ENCODE measurements around the gene TTC5. TPM values are rescaled to one million over a fixed set of nuclear protein-coding genes. Genes with fewer than 3 reads are reported as not detected.
"Not testable (repeated sequence)": the region's sequence is repeated elsewhere in the genome, so short reads cannot be mapped to it uniquely, and the experiment has no call there.

The TTC5 gene
- total RNA-seq, 2 experiments from 2014 or later, result 17.9 to 21.0 TPM

DNA sequence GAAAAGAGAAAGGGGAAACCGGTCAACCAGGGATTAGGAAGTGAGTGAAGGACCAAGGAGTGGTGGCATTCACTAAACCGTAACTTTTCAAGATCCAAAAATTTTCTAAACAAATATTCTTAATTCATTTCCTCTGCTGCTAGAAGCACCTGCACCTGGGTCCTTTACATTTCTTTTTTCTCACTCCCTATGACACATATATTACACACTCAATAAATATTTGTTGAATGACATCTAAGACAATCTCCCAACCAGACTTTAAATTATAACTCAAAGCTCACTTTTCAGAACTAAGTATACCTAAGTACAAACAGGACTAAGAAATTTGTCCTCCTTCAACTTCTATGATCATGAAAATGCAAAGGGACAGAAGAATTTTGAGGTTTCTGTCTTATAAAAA, 11.1 kb downstream of the TTC5 start:
- 0 out of 2 replicates have a peak overlapping the region, but pooled peaks have one; percentile 1 for H3K4me2 ChIP-seq (ENCODE audit: low read length)
- no peak overlapping the region for H2AFZ ChIP-seq (ENCODE audit: low read length)
- TF ChIP-seq, protein P1, sequence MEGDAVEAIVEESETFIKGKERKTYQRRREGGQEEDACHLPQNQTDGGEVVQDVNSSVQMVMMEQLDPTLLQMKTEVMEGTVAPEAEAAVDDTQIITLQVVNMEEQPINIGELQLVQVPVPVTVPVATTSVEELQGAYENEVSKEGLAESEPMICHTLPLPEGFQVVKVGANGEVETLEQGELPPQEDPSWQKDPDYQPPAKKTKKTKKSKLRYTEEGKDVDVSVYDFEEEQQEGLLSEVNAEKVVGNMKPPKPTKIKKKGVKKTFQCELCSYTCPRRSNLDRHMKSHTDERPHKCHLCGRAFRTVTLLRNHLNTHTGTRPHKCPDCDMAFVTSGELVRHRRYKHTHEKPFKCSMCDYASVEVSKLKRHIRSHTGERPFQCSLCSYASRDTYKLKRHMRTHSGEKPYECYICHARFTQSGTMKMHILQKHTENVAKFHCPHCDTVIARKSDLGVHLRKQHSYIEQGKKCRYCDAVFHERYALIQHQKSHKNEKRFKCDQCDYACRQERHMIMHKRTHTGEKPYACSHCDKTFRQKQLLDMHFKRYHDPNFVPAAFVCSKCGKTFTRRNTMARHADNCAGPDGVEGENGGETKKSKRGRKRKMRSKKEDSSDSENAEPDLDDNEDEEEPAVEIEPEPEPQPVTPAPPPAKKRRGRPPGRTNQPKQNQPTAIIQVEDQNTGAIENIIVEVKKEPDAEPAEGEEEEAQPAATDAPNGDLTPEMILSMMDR (conservative IDR thresholded peaks at IDR 0.05; ENCODE audit: low read length), result no peak
- TF ChIP-seq EZH2phosphoT487 (IDR thresholded peaks at IDR 0.05; ENCODE audit: borderline replicate concordance, low read depth, low read length), result no peak
- no peak overlapping the region for H3K27ac ChIP-seq (ENCODE audit: low read depth, low read length, poor library complexity, severe bottlenecking)
- no peak for DNase-seq (ENCODE audit: low spot score)
- CTCF ChIA-PET (ENCODE audit: unreplicated experiment), result interaction anchor here (0.6 kb wide), 1 partner anchor 121 kb away, joined by 3 read pairs; no protein-coding TSS in a partner anchor
- no peaks in the 10 kb centered on the region for H3K79me2 ChIP-seq (ENCODE audit: insufficient read depth, low read depth, low read length)
- H3K9me3 ChIP-seq (ENCODE audit: low read length), result no peaks in the 10 kb centered on the region
- intact Hi-C loops (cut with micrococcal nuclease; ENCODE audit: unreplicated experiment), result no loop called here
- no peaks in the 10 kb centered on the region for H4K20me1 ChIP-seq (ENCODE audit: insufficient read depth, low read length)
- peaks cover 16% of the 10 kb centered on the region for H3K4me1 ChIP-seq (ENCODE audit: insufficient read depth, low read length, poor library complexity, severe bottlenecking)
- no peak overlapping the region for H3K4me3 ChIP-seq (ENCODE audit: low read depth, low read length, poor library complexity, severe bottlenecking)
- no TSS peak for BruUV-seq (replicated peaks)
- POLR2A ChIA-PET, result no interaction called here
- no peaks in the 10 kb centered on the region for H3K9me2 ChIP-seq (ENCODE audit: insufficient read depth, low read length)
- H3K36me3 ChIP-seq (ENCODE audit: insufficient read depth, low read length), result peaks cover 80% of the 10 kb centered on the region

DNA sequence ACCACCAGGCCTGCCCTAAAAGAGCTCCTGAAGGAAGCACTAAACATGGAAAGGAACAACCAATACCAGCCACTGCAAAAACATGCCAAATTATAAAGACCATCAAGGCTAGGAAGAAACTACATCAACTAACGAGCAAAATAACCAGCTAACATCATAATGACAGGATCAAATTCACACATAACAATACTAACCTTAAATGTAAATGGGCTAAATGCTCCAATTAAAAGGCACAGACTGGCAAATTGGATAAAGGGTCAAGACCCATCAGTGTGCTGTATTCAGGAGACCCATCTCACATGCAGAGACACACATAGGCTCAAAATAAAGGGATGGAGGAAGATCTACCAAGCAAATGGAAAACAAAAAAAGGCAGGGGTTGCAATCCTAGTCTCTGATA, 23.8 kb downstream of the TTC5 start:
- H3K4me3 ChIP-seq (ENCODE audit: low read depth, low read length, poor library complexity, severe bottlenecking); H3K9me2 ChIP-seq (ENCODE audit: insufficient read depth, low read length); H3K36me3 ChIP-seq (ENCODE audit: insufficient read depth, low read length); H3K9me3 ChIP-seq (ENCODE audit: low read length); BruUV-seq (replicated peaks); H3K4me2 ChIP-seq (ENCODE audit: low read length); DNase-seq (ENCODE audit: low spot score); CTCF ChIA-PET (ENCODE audit: unreplicated experiment); H4K20me1 ChIP-seq (ENCODE audit: insufficient read depth, low read length); H3K27ac ChIP-seq (ENCODE audit: low read depth, low read length, poor library complexity, severe bottlenecking); H3K4me1 ChIP-seq (ENCODE audit: insufficient read depth, low read length, poor library complexity, severe bottlenecking); H3K79me2 ChIP-seq (ENCODE audit: insufficient read depth, low read depth, low read length); intact Hi-C loops (cut with micrococcal nuclease; ENCODE audit: unreplicated experiment); H2AFZ ChIP-seq (ENCODE audit: low read length); POLR2A ChIA-PET: not testable (repeated sequence)

DNA sequence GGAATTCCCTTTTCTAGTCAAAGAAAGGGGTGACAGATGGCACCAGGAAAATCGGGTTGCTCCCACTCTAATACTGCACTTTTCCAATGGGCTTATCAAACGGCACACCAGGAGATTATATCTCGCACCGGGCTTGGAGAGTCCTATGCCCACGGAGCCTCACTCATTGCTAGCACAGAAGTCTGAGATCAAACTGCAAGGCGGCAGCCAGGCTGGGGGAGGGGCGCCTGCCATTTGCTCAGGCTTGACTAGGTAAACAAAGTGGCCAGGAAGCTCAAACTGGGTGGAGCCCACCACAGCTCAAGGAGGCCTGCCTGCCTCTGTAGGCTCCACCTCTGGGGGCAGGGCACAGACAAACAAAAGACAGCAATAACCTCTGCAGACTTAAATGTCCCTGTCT, 25.5 kb downstream of the TTC5 start:
- H3K36me3 ChIP-seq (ENCODE audit: insufficient read depth, low read length); H3K79me2 ChIP-seq (ENCODE audit: insufficient read depth, low read depth, low read length); H3K4me2 ChIP-seq (ENCODE audit: low read length); BruUV-seq (replicated peaks); intact Hi-C loops (cut with micrococcal nuclease; ENCODE audit: unreplicated experiment); DNase-seq (ENCODE audit: low spot score); POLR2A ChIA-PET; H4K20me1 ChIP-seq (ENCODE audit: insufficient read depth, low read length); H3K27ac ChIP-seq (ENCODE audit: low read depth, low read length, poor library complexity, severe bottlenecking); CTCF ChIA-PET (ENCODE audit: unreplicated experiment); H3K9me2 ChIP-seq (ENCODE audit: insufficient read depth, low read length); H3K9me3 ChIP-seq (ENCODE audit: low read length); H3K4me1 ChIP-seq (ENCODE audit: insufficient read depth, low read length, poor library complexity, severe bottlenecking); H3K4me3 ChIP-seq (ENCODE audit: low read depth, low read length, poor library complexity, severe bottlenecking); H2AFZ ChIP-seq (ENCODE audit: low read length): not testable (repeated sequence)

DNA sequence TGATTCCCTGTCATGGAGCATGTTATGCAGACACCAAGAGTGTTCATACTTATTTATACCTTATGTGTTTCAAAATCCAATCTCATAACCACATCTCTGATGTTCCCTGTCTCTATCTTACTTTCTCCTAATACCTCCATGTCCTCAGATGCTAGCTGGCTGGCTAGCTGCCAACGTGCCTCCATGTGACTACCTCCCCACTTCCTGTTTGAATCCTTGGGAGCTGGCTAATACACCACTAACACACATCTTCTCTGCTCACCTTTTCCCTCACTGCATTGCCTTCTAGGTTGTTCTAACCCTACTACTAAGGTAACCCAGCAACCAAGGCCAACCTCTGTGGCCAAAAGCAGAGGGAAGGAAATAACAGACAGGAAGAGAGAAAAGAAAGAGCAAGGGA, 27.3 kb downstream of the TTC5 start:
- H4K20me1 ChIP-seq (ENCODE audit: insufficient read depth, low read length), result no peaks in the 10 kb centered on the region
- no peak for TF ChIP-seq EZH2phosphoT487 (IDR thresholded peaks at IDR 0.05; ENCODE audit: borderline replicate concordance, low read depth, low read length)
- TF ChIP-seq, protein P1 (conservative IDR thresholded peaks at IDR 0.05; ENCODE audit: low read length), result no peak
- H3K4me3 ChIP-seq (ENCODE audit: low read depth, low read length, poor library complexity, severe bottlenecking), result no peak overlapping the region
- DNase-seq (ENCODE audit: low spot score), result no peak
- BruUV-seq (replicated peaks), result no TSS peak
- no peaks in the 10 kb centered on the region for H3K4me1 ChIP-seq (ENCODE audit: insufficient read depth, low read length, poor library complexity, severe bottlenecking)
- no peaks in the 10 kb centered on the region; the same call in 1 of the 2 replicates for H3K36me3 ChIP-seq (ENCODE audit: insufficient read depth, low read length)
- intact Hi-C loops (cut with micrococcal nuclease; ENCODE audit: unreplicated experiment), result no loop called here
- no peaks in the 10 kb centered on the region for H3K79me2 ChIP-seq (ENCODE audit: insufficient read depth, low read depth, low read length)
- H3K4me2 ChIP-seq (ENCODE audit: low read length), result no peak overlapping the region
- H3K27ac ChIP-seq (ENCODE audit: low read depth, low read length, poor library complexity, severe bottlenecking), result no peak overlapping the region
- ChIA-PET CTCF (ENCODE audit: unreplicated experiment) (no interaction called here), POLR2A (interaction anchor here (0.7 kb wide), 1 partner anchor 65 kb away, joined by 4 read pairs; no protein-coding TSS in a partner anchor)
- no peaks in the 10 kb centered on the region for H3K9me2 ChIP-seq (ENCODE audit: insufficient read depth, low read length)
- H3K9me3 ChIP-seq (ENCODE audit: low read length), result peaks cover 17% of the 10 kb centered on the region; the same call in 1 of the 2 replicates
- H2AFZ ChIP-seq (ENCODE audit: low read length), result no peak overlapping the region
